HG03175 (cell line): Measurements from ENCODE around the gene ZNF74.
"Not testable (repeated sequence)": the region's sequence is repeated elsewhere in the genome, so short reads cannot be mapped to it uniquely, and the experiment has no call there.

ENCODE experiments used
- ATAC-seq: cut with Tn5 transposase; IDR thresholded peaks from one replicate; pipeline ENCODE4 v1.9.1; 2021; ENCODE audit warnings: mild to moderate bottlenecking, moderate library complexity; ENCODE audit not compliant: unreplicated experiment

The ZNF74 gene

GRCh38 chr22:20399866-20400605 lies 6.1 kb downstream of the ZNF74 start:
- ATAC-seq = no peak

GRCh38 chr22:20400606-20401375 lies 6.8 kb downstream of the ZNF74 start:
- ATAC-seq = no peak

DNA sequence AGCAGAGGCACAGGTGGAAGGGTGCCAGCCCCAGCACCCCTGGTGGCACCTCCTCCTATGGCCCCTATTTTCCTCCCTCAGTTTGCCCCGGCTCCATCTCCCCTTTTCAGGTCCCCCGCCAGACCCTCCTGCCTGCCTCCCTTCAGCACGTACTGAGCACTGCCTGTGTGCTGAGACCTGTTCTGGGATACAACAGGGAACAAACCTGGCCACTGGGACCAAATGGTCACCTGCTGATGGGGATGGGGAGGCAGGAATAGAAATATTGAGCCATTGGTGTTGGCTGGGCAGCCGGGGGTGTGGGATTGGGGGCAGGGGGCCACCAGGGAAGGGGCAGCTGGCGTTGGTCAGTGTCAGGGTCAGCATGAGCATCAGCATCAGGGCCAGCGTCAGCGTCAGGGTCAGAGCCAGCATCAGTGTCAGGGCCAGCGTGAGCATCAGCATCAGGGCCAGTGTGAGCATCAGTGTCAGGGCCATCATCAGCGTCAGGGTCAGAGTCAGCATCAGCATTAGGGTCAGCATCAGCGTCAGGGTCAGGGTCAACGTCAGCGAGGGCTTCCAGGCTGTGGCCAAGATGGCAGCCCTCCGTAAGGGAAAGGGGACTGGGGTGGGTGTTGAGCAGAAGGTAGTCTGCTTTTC lies 7.5 kb downstream of the ZNF74 start:
- no peak for ATAC-seq

- ATAC-seq = no peak
These were observed 9.2 kb downstream of the ZNF74 start for GRCh38 chr22:20402960-20403778.

GRCh38 chr22:20403779-20404140 lies 9.8 kb downstream of the ZNF74 start:
- no peak for ATAC-seq

DNA sequence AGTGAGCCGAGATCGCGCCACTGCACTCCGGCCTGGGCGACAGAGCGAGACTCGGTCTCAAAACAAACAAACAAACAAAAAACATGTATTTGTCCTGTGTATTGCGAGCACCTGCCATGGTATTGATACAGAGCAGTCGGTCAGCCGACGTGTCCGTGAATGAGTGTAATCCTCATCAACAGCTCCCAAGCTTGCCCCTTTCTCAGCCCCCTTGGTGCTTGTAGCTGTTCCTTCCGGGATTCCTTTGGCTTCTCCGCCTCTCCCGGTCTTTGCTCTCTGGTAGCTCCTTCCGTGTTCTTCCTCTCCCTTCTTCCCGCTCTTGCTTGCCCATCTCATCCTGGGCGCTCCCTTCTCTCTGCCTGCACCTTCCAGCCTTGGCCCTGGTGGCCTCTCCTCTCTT lies 10.9 kb downstream of the ZNF74 start:
- ATAC-seq = no peak

GRCh38 chr22:20405291-20405930 lies 11.5 kb downstream of the ZNF74 start:
- no peak for ATAC-seq

DNA sequence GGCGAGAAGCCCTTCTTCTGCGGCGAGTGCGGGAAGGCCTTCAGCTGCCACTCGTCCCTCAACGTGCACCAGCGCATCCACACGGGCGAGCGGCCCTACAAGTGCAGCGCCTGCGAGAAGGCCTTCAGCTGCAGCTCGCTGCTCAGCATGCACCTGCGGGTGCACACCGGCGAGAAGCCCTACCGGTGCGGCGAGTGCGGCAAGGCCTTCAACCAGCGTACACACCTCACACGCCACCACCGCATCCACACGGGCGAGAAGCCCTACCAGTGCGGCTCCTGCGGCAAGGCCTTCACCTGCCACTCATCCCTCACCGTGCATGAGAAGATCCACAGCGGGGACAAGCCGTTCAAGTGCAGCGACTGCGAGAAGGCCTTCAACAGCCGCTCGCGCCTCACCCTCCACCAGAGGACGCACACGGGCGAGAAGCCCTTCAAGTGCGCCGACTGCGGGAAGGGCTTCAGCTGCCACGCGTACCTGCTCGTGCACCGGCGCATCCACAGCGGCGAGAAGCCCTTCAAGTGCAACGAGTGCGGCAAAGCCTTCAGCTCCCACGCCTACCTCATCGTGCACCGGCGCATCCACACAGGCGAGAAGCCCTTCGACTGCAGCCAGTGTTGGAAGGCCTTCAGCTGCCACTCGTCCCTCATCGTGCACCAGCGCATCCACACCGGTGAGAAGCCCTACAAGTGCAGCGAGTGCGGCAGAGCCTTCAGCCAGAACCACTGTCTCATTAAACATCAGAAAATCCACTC lies 12.2 kb downstream of the ZNF74 start:
- ATAC-seq = no peak

GRCh38 chr22:20406686-20407408 lies 12.9 kb downstream of the ZNF74 start:
- ATAC-seq = no peak

- ATAC-seq = no peak
These were observed 13.9 kb downstream of the ZNF74 start for GRCh38 chr22:20407829-20408228.

- no peak for ATAC-seq
These were observed 14.9 kb downstream of the ZNF74 start for GRCh38 chr22:20408891-20409290.

DNA sequence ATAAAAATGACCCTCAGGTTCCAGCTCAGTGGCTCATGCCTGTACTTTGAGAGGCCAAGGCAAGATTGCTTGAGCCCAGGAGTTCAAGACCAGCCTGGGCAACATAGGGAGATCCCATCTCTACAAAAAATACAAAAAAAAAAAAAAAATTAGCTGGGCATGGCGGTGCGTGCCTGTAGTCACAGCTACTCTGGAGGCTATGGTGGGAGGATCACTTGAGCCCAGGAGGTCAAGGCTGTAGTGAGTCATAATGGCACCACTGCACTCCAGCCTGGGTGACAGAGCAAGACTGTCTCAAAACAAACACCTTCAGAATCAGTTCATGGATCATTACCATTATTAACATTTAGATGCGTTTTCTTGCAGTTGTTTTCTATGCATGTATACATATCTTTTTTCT lies 15.4 kb downstream of the ZNF74 start:
- not testable (repeated sequence) for ATAC-seq

DNA sequence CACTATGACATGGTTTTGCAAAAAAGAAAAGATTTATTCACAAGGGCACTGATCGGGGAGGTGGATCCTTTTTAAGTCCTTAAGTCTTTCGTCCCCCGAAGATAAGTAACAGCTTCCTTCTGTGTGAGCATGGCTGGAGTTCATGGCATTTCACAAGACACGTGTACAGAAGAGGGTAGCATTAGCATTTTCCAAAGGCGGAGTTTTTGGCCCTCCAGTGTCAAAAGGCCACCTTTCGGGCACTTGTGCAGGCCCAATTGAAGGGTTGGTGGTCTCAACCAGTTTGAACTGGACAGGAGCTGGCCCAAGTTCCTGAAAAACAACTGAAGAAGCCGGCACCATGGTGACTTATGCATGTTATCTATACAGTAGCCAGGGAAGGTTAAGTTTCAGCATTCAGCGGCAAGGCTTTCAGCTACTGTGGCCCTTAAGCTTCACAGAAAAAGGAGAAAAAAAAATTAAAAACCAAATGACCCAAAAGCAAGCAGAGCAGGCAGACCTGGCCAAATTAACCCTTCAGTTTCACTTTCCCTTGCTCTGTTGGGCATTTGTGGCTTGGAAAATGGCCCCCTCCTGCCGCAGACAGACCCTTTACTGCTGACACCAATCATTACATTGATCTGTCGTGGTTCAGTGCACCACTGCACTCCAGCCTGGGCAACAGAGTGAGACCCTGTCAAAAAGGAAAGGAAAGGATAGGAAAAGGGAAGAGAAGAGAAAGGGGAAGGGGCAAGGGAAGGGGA lies 18.7 kb downstream of the ZNF74 start:
- ATAC-seq = no peak

DNA sequence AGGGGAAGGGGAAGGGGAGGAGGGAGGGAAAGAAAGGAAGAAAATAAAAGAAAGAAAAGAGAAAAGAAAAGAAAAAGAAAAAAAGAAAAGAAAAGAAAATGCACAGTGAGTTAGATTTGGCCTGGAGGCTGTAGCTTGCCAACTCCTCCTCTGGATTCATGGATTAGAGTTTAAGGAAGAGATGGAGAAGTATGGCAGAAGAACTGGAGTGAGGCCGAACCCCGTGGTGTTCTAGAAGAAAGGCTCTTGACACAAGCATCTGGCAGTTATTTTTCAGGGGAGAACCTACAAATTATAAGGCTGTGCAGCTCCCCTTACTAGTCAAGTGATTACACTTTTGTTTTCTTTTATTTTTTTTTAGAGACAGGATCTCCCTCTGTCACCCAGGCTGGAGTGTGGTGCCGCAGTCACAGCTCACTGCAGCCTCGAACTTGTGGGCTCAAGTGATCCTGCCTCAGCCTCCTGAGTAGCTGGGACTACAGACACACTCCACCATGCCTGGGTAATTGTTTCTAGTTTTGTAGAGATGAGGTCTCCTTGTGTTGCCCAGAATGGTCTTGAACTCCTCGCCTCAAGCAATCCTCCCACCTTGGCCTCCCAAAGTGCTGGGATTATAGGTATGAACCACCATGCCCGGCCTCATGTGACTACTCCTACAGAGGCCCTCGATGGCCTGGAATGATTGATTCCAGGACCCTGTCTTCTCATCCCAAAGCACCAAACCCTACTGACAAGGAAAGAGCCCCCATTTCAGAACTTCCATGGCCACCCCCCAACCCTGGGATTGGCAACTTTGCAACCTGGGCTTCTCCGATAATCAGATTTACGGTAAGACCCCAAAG lies 19.5 kb downstream of the ZNF74 start:
- ATAC-seq = no peak

GRCh38 chr22:20414059-20414440 lies 20.1 kb downstream of the ZNF74 start:
- no peak for ATAC-seq

DNA sequence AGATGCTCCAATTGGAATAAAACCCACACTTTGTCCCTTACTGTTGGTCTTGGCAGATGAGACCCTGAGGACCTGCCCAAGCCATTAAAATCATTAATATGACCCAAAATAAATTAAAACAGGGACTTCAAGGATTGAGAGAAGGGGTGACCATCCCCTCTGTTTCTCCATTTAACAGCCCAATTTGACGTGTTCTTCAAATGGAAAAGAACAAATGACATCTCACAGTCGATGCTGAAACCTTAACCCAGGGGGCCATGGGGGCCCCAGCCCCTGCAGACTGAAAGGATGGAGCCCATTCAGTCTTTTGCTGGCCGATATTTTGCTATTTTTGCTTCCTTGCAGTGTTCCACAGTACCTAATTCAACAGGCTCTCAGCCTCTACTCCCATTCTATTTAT lies 20.5 kb downstream of the ZNF74 start:
- ATAC-seq = no peak

- ATAC-seq = not testable (repeated sequence)
These were observed 21.3 kb downstream of the ZNF74 start for GRCh38 chr22:20415241-20415640.

- ATAC-seq = not testable (repeated sequence)
These were observed 21.7 kb downstream of the ZNF74 start for GRCh38 chr22:20415699-20416098.
